PFSK-1 (cell line): Measurements from ENCODE around the gene PLD2.

Source experiments
- FOXP2 ChIP-seq: optimal IDR thresholded peaks from 2 replicates; pipeline ENCODE3; 2011; ENCODE audit warnings: borderline replicate concordance, control low read depth, inconsistent platforms; ENCODE audit not compliant: insufficient read depth; ENCODE audit errors: extremely low read length, extremely low read depth
- POLR2AphosphoS5 ChIP-seq: IDR thresholded peaks from 2 replicates; pipeline ENCODE4 v1.6.1; 2012; ENCODE audit warnings: low read depth, mild to moderate bottlenecking, control low read depth, low read length, moderate library complexity
- REST ChIP-seq, 2 experiments: IDR thresholded peaks; 2 replicates each; pipeline versions ENCODE4 v1.6.1 to v1.8.0; 2011 to 2012; ENCODE audit warnings: low read depth in 2 of 2, low read length in 2 of 2, control low read depth in 1 of 2, inconsistent platforms in 1 of 2, mild to moderate bottlenecking in 1 of 2, moderate library complexity in 1 of 2; ENCODE audit not compliant: insufficient read depth in 1 of 2
- SIN3A ChIP-seq: IDR thresholded peaks from 2 replicates; pipeline ENCODE4 v1.6.1; 2012; ENCODE audit warnings: mild to moderate bottlenecking, low read length, moderate library complexity, borderline replicate concordance; ENCODE audit not compliant: insufficient read depth
- TAF1 ChIP-seq: IDR thresholded peaks from 2 replicates; pipeline ENCODE4 v1.6.1; 2012; ENCODE audit warnings: low read length, control low read depth, borderline replicate concordance; ENCODE audit not compliant: insufficient read depth

The PLD2 gene

GRCh38 chr17:4845118-4845517 lies 38.2 kb downstream of the PLD2 start:
- no peak for TF ChIP-seq REST (IDR thresholded peaks at IDR 0.05; ENCODE audit: insufficient read depth in 1 of 2, low read depth in 2 of 2, low read length in 2 of 2)
- no peak for TF ChIP-seq SIN3A

GRCh38 chr17:4846635-4847390 lies 39.9 kb downstream of the PLD2 start:
- TF ChIP-seq POLR2AphosphoS5 = no peak
- no peak for TF ChIP-seq TAF1
- TF ChIP-seq REST (IDR thresholded peaks at IDR 0.05; ENCODE audit: insufficient read depth in 1 of 2, low read depth in 2 of 2, low read length in 2 of 2) = no peak
- no peak for TF ChIP-seq SIN3A
- no peak for TF ChIP-seq FOXP2

- TF ChIP-seq FOXP2 = no peak
- no peak for TF ChIP-seq REST (IDR thresholded peaks at IDR 0.05; ENCODE audit: insufficient read depth in 1 of 2, low read depth in 2 of 2, low read length in 2 of 2)
- no peak for TF ChIP-seq SIN3A
- no peak for TF ChIP-seq POLR2AphosphoS5
- no peak for TF ChIP-seq TAF1
Observed at GRCh38 chr17:4849011-4849536, 42.1 kb downstream of the PLD2 start.

- TF ChIP-seq POLR2AphosphoS5 (no peak), SIN3A (no peak), FOXP2 (no peak), REST (IDR thresholded peaks at IDR 0.05; ENCODE audit: insufficient read depth in 1 of 2, low read depth in 2 of 2, low read length in 2 of 2) (no peak), TAF1 (no peak)
Observed at GRCh38 chr17:4850246-4850645, 43.3 kb downstream of the PLD2 start.

- TF ChIP-seq TAF1 (no peak), POLR2AphosphoS5 (no peak), SIN3A (no peak), FOXP2 (no peak), REST (IDR thresholded peaks at IDR 0.05; ENCODE audit: insufficient read depth in 1 of 2, low read depth in 2 of 2, low read length in 2 of 2) (no peak)
Observed at GRCh38 chr17:4851084-4851483, 44.1 kb downstream of the PLD2 start.
